ENCODE data around the gene CEP120. TPM values are rescaled to one million over a fixed set of nuclear protein-coding genes. Genes with fewer than 3 reads are reported as not detected.

Gene CEP120
- total and polyA plus RNA-seq, 2 of the 4 experiments (the other 2 are of a cell fraction), result 6.7 to 46.1 TPM

GRCh38 chr5:123344816-123345426 is 78.3 kb downstream of the CEP120 start:
- Histone ChIP-seq H3K9me3 (ENCODE audit: control insufficient read depth, insufficient read depth, low read length) (no peaks in the 10 kb centered on the region), H2AK9ac (replicated peaks; ENCODE audit: low read depth, low read length, poor library complexity) (no peak overlapping the region), H3K14ac (replicated peaks; ENCODE audit: low read depth, low read length) (no peak overlapping the region), H3K27me3 (ENCODE audit: control insufficient read depth, insufficient read depth, low read length) (no peaks in the 10 kb centered on the region), H4K8ac (ENCODE audit: low read depth in 2 of 2, low read length in 2 of 2) (no peak overlapping the region), H3K18ac (ENCODE audit: low read depth, low read length) (no peak overlapping the region), H3K4me3 (ENCODE audit: insufficient read depth, low read depth, low read length) (no peak overlapping the region), H3K9me1 (ENCODE audit: insufficient read depth, low read length) (no peaks in the 10 kb centered on the region), H4K20me1 (ENCODE audit: insufficient read depth, low read length) (no peaks in the 10 kb centered on the region), H4K5ac (ENCODE audit: low read depth, low read length) (no peak overlapping the region), H2BK5ac (ENCODE audit: low read depth, low read length, poor library complexity, severe bottlenecking) (no peak overlapping the region), H3K4me1 (ENCODE audit: control insufficient read depth, insufficient read depth, low read length) (no peaks in the 10 kb centered on the region), H2BK20ac (ENCODE audit: low read depth, low read length) (no peak overlapping the region), H3K23ac (ENCODE audit: low read depth, low read length) (no peak overlapping the region), H3K36me3 (ENCODE audit: control insufficient read depth, insufficient read depth, low read length) (peaks cover 3% of the 10 kb centered on the region; the same call in 1 of the 2 replicates), H2AFZ (replicated peaks; ENCODE audit: low read length, poor library complexity) (no peak overlapping the region), H3K4me2 (ENCODE audit: low read depth, low read length) (peak overlapping the region; percentile 74; the same call in 1 of the 2 replicates), H2BK15ac (ENCODE audit: low read depth, low read length) (no peak overlapping the region), H4K91ac (ENCODE audit: insufficient read depth, low read depth, low read length) (no peak overlapping the region), H3K56ac (ENCODE audit: extremely low read depth, insufficient read depth, low read length) (no peak overlapping the region), H2BK120ac (ENCODE audit: low read depth, low read length) (no peak overlapping the region), H3K4ac (ENCODE audit: low read depth, low read length) (no peak overlapping the region), H2AK5ac (ENCODE audit: low read depth, low read length) (no peak overlapping the region), H3K79me1 (ENCODE audit: low read depth in 1 of 2, low read length in 2 of 2) (no peaks in the 10 kb centered on the region), H3K27ac (ENCODE audit: insufficient read depth, low read length) (no peak overlapping the region), H3K9ac (ENCODE audit: low read depth, low read length) (no peak overlapping the region)
- no CpG with 5 or more reads among the region's 4 CpGs for WGBS, 2 experiments (ENCODE audit: extremely low coverage in 2 of 2, insufficient read length in 1 of 2)
- dilution Hi-C loops (cut with HindIII; ENCODE audit: low sequenced_read_pairs, unreplicated experiment), result no loop called here
- POLR2A ChIA-PET (ENCODE audit: unreplicated experiment), result no interaction called here
- intact Hi-C loops (cut with micrococcal nuclease), result loop anchor here (1.0 to 10.0 kb wide), 6 partner anchors 187 to 828 kb away; partner anchors contain the start of genes PPIC and PRDM6
- CTCF ChIA-PET, result interaction anchor here (0.6 to 1.7 kb wide), 8 partner anchors 11 to 845 kb away, joined by 3 to 4 read pairs (median 3); no protein-coding TSS in a partner anchor
- DNase-seq, result peak; percentile 52
- ATAC-seq (ENCODE audit: low read depth), result peak; percentile 79
- TF ChIP-seq, protein P1, sequence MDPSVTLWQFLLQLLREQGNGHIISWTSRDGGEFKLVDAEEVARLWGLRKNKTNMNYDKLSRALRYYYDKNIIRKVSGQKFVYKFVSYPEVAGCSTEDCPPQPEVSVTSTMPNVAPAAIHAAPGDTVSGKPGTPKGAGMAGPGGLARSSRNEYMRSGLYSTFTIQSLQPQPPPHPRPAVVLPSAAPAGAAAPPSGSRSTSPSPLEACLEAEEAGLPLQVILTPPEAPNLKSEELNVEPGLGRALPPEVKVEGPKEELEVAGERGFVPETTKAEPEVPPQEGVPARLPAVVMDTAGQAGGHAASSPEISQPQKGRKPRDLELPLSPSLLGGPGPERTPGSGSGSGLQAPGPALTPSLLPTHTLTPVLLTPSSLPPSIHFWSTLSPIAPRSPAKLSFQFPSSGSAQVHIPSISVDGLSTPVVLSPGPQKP (IDR thresholded peaks at IDR 0.05; ENCODE audit: borderline replicate concordance, low read depth, low read length), result no peak
- TF ChIP-seq FOS (IDR thresholded peaks at IDR 0.05; ENCODE audit: low read depth, low read length) (no peak), CTCF (conservative IDR thresholded peaks at IDR 0.05; ENCODE audit: low read depth, low read length) (peak; percentile 83), NFE2L2 (IDR thresholded peaks at IDR 0.05; ENCODE audit: low read depth, low read length) (no peak), MXI1 (IDR thresholded peaks at IDR 0.05; ENCODE audit: borderline replicate concordance, low read depth, low read length) (no peak), MAZ (IDR thresholded peaks at IDR 0.05; ENCODE audit: borderline replicate concordance, low read depth, low read length) (no peak), USF2 (IDR thresholded peaks at IDR 0.05; ENCODE audit: low read depth, low read length) (no peak), CHD1 (IDR thresholded peaks at IDR 0.05; ENCODE audit: low read depth, low read length) (no peak), SMC3 (IDR thresholded peaks at IDR 0.05; ENCODE audit: low read depth, low read length) (peak; percentile 85), RFX5 (IDR thresholded peaks at IDR 0.05; ENCODE audit: low read depth, low read length) (no peak), RAD21 (IDR thresholded peaks at IDR 0.05; ENCODE audit: low read length) (peak; percentile 71), BHLHE40 (IDR thresholded peaks at IDR 0.05; ENCODE audit: low read depth, low read length) (no peak), MAFK (IDR thresholded peaks at IDR 0.05; ENCODE audit: low read depth, low read length) (no peak)
- BruUV-seq (replicated peaks), result no TSS peak
- in situ Hi-C loops (cut with MboI; ENCODE audit: low sequenced_read_pairs), result loop anchor here (5.0 to 10.0 kb wide), 2 partner anchors 308 to 840 kb away; partner anchors contain the start of gene PPIC

Data from IMR-90 (cell line).